H1 (cell line): Measurements from ENCODE around the gene NR2F2. TPM values are rescaled to one million over a fixed set of nuclear protein-coding genes. Genes with fewer than 3 reads are reported as not detected.
A peak's percentile ranks its signal among the peaks of the same experiment; 100 is the strongest.

Experiments used
- CTCF ChIA-PET: fragments of 300-600 bp; sonication (Branson Sonifier 250); formaldehyde crosslinking; loops from one replicate; lab custom pipeline; 2021; ENCODE audit not compliant: partially characterized antibody; lab: Charles Lee
- POLR2A ChIA-PET: fragments of 300-600 bp; sonication (Branson Sonifier 250); formaldehyde crosslinking; loops from one replicate; lab custom pipeline; 2021; ENCODE audit warnings: inconsistent platforms; ENCODE audit not compliant: partially characterized antibody; lab: Charles Lee
- DNase-seq, 2 experiments: peaks; one replicate each; pipeline versions ENCODE4 v3.0.0 to v3.0.0-alpha.2; 2010 to 2022; ENCODE audit warnings: low spot score in 2 of 2, low read depth in 1 of 2, mixed read lengths in 1 of 2
- FAIRE-seq: peaks from 2 replicates; lab custom pipeline; 2011; peaks lifted over from hg19 to GRCh38; lab: Jason Lieb, UNC
- H2AFZ ChIP-seq: 2 replicates; pipeline ENCODE4 v1.8.1; 2012; ENCODE audit warnings: low read length, inconsistent platforms
- H2AK5ac ChIP-seq: 2 replicates; pipeline ENCODE4 v1.6.1; 2013; ENCODE audit warnings: low read depth, low read length
- H2BK120ac ChIP-seq: replicated peaks from 2 replicates; pipeline ENCODE3; 2013; ENCODE audit warnings: low read depth, low read length, inconsistent platforms
- H2BK12ac ChIP-seq: 2 replicates; pipeline ENCODE4 v1.6.1; 2013; ENCODE audit warnings: low read depth, low read length
- H2BK15ac ChIP-seq: 2 replicates; pipeline ENCODE4 v1.6.1; 2013; ENCODE audit warnings: low read length
- H2BK20ac ChIP-seq: 2 replicates; pipeline ENCODE4 v1.6.1; 2013; ENCODE audit warnings: low read length
- H2BK5ac ChIP-seq: 2 replicates; pipeline ENCODE4 v1.6.1; 2013; ENCODE audit warnings: low read depth, low read length
- H3K14ac ChIP-seq: 2 replicates; pipeline ENCODE4 v1.6.1; 2013; ENCODE audit warnings: inconsistent platforms; ENCODE audit not compliant: insufficient read length
- H3K18ac ChIP-seq: 2 replicates; pipeline ENCODE4 v1.6.1; 2013; ENCODE audit warnings: low read length; ENCODE audit errors: extremely low read depth
- H3K23ac ChIP-seq: 2 replicates; pipeline ENCODE4 v1.6.1; 2013; ENCODE audit warnings: inconsistent platforms; ENCODE audit not compliant: insufficient read length
- H3K23me2 ChIP-seq: 2 replicates; pipeline ENCODE4 v1.6.1; 2013; ENCODE audit warnings: low read depth, low read length
- H3K27ac ChIP-seq: 2 replicates; pipeline ENCODE4 v1.6.1; 2011; ENCODE audit warnings: low read depth, low read length, inconsistent platforms
- H3K27me3 ChIP-seq, 4 experiments: replicated peaks in 1 of 4; 1 replicate in 1 of 4; 2 replicates in 3 of 4; pipeline versions ENCODE4 v1.6.1 to v1.8.1; 2011 to 2013; ENCODE audit warnings: low read length in 3 of 4, mild to moderate bottlenecking in 3 of 4, inconsistent platforms in 2 of 4, mixed read lengths in 2 of 4, moderate library complexity in 1 of 4; ENCODE audit not compliant: control insufficient read depth in 3 of 4, insufficient read depth in 3 of 4; ENCODE audit errors: extremely low read depth in 1 of 4
- H3K36me3 ChIP-seq, 4 experiments: 2 replicates each; pipeline versions ENCODE4 v1.6.1 to v1.8.1; 2011 to 2013; ENCODE audit warnings: mild to moderate bottlenecking in 4 of 4, low read length in 3 of 4, moderate library complexity in 2 of 4, control low read depth in 1 of 4, inconsistent platforms in 1 of 4; ENCODE audit not compliant: insufficient read depth in 4 of 4, control insufficient read depth in 2 of 4
- H3K4ac ChIP-seq: replicated peaks from 2 replicates; pipeline ENCODE3; 2013; ENCODE audit warnings: low read length, low read depth, mixed read lengths, inconsistent platforms; ENCODE audit not compliant: insufficient read length
- H3K4me1 ChIP-seq, 4 experiments: replicated peaks in 1 of 4; 1 replicate in 1 of 4; 2 replicates in 3 of 4; pipeline versions ENCODE4 v1.6.1 to v1.8.1; 2011 to 2013; ENCODE audit warnings: low read length in 3 of 4, inconsistent platforms in 2 of 4, mixed read lengths in 1 of 4; ENCODE audit not compliant: insufficient read depth in 4 of 4, control insufficient read depth in 3 of 4
- H3K4me2 ChIP-seq, 2 experiments: 2 replicates each; pipeline versions ENCODE4 v1.6.1 to v1.8.1; 2011 to 2013; ENCODE audit warnings: low read depth in 2 of 2, low read length in 2 of 2, control low read depth in 1 of 2, inconsistent platforms in 1 of 2, mild to moderate bottlenecking in 1 of 2; ENCODE audit not compliant: insufficient read depth in 1 of 2
- H3K4me3 ChIP-seq, 4 experiments: fragments of 200-600, 300-600 bp in 1 of 4; sonication (generic), shearing (Covaris generic), sonication (Bioruptor Twin) in 1 of 4; 2 replicates each; pipeline versions ENCODE4 v1.5.1 to v1.8.1; 2011 to 2016; ENCODE audit warnings: low read length in 4 of 4, low read depth in 3 of 4, control low read depth in 2 of 4, inconsistent platforms in 2 of 4, mild to moderate bottlenecking in 2 of 4, mixed read lengths in 1 of 4, moderate library complexity in 1 of 4; ENCODE audit not compliant: insufficient read depth in 2 of 4; ENCODE audit errors: extremely low read depth in 1 of 4
- H3K56ac ChIP-seq: replicated peaks from 2 replicates; pipeline ENCODE3; 2013; ENCODE audit warnings: low read depth, mild to moderate bottlenecking, mixed read lengths, low read length, inconsistent platforms; ENCODE audit not compliant: insufficient read length
- H3K79me1 ChIP-seq: 2 replicates; pipeline ENCODE4 v1.6.1; 2013; ENCODE audit warnings: low read depth, low read length, control low read depth
- H3K79me2 ChIP-seq, 2 experiments: 2 replicates each; pipeline versions ENCODE4 v1.6.1 to v1.8.1; 2012 to 2013; ENCODE audit warnings: low read length in 2 of 2, mild to moderate bottlenecking in 2 of 2, inconsistent platforms in 1 of 2; ENCODE audit not compliant: insufficient read depth in 2 of 2, control insufficient read depth in 1 of 2
- H3K9ac ChIP-seq, 4 experiments: replicated peaks in 1 of 4; 1 replicate in 1 of 4; 2 replicates in 3 of 4; pipeline versions ENCODE4 v1.6.1 to v1.8.1; 2011 to 2013; ENCODE audit warnings: low read depth in 3 of 4, low read length in 3 of 4, control low read depth in 2 of 4, mild to moderate bottlenecking in 2 of 4, moderate library complexity in 2 of 4, inconsistent platforms in 1 of 4; ENCODE audit errors: extremely low read depth in 1 of 4
- H3K9me3 ChIP-seq, 2 experiments: 2 replicates each; pipeline versions ENCODE4 v1.6.1 to v1.8.1; 2012 to 2013; ENCODE audit warnings: mild to moderate bottlenecking in 2 of 2, moderate library complexity in 2 of 2, control low read depth in 1 of 2, inconsistent platforms in 1 of 2, low read depth in 1 of 2, low read length in 1 of 2, mixed read lengths in 1 of 2; ENCODE audit not compliant: insufficient read depth in 2 of 2
- H4K20me1 ChIP-seq, 2 experiments: replicated peaks in 1 of 2; 2 replicates each; pipeline versions ENCODE3 to v1.8.1; 2011 to 2013; ENCODE audit warnings: inconsistent platforms in 2 of 2, low read length in 2 of 2, mild to moderate bottlenecking in 1 of 2; ENCODE audit not compliant: insufficient read depth in 2 of 2, control insufficient read depth in 1 of 2
- H4K5ac ChIP-seq: 2 replicates; pipeline ENCODE4 v1.6.1; 2013; ENCODE audit warnings: low read length, low read depth, mixed read lengths, inconsistent platforms; ENCODE audit not compliant: insufficient read length
- H4K8ac ChIP-seq: 2 replicates; pipeline ENCODE4 v1.8.0; 2013; ENCODE audit warnings: mild to moderate bottlenecking, moderate library complexity, low read length, inconsistent platforms; ENCODE audit not compliant: insufficient read depth; ENCODE audit errors: extremely low read depth
- H4K91ac ChIP-seq: replicated peaks from 2 replicates; pipeline ENCODE3; 2013; ENCODE audit warnings: low read length, mixed read lengths, inconsistent platforms; ENCODE audit not compliant: insufficient read length
- BRCA1 ChIP-seq: IDR thresholded peaks from 2 replicates; pipeline ENCODE4 v1.6.1; 2012; ENCODE audit warnings: low read depth, low read length, improper control_type of control experiment
- CHD2 ChIP-seq: IDR thresholded peaks from 2 replicates; pipeline ENCODE4 v1.6.1; 2012; ENCODE audit warnings: low read length, improper control_type of control experiment
- CTBP2 ChIP-seq: IDR thresholded peaks from 2 replicates; pipeline ENCODE4 v1.7.0; 2011; ENCODE audit warnings: borderline replicate concordance, mild to moderate bottlenecking, moderate library complexity, mixed read lengths, low read length; ENCODE audit not compliant: insufficient read depth, insufficient read length
- FOSL1 ChIP-seq: IDR thresholded peaks from 2 replicates; pipeline ENCODE4 v1.6.1; 2011; ENCODE audit warnings: mild to moderate bottlenecking, low read depth, low read length, moderate library complexity; ENCODE audit not compliant: insufficient read depth
- GABPA ChIP-seq: IDR thresholded peaks from 2 replicates; pipeline ENCODE4 v1.6.1; 2011; ENCODE audit warnings: mild to moderate bottlenecking, low read length, moderate library complexity, borderline replicate concordance; ENCODE audit not compliant: insufficient read depth
- NANOG ChIP-seq: IDR thresholded peaks from 2 replicates; pipeline ENCODE4 v1.6.1; 2011; ENCODE audit warnings: low read length, low read depth, mild to moderate bottlenecking, inconsistent platforms; ENCODE audit not compliant: insufficient read depth, poor library complexity, severe bottlenecking
- POLR2AphosphoS5 ChIP-seq: IDR thresholded peaks from 2 replicates; pipeline ENCODE4 v1.6.1; 2011; ENCODE audit warnings: low read depth, low read length
- RAD21 ChIP-seq, 2 experiments: IDR thresholded peaks in 1 of 2; conservative IDR thresholded peaks in 1 of 2; 2 replicates each; pipeline ENCODE4 v1.6.1; 2011; ENCODE audit warnings: low read depth in 2 of 2, low read length in 2 of 2, improper control_type of control experiment in 1 of 2, inconsistent platforms in 1 of 2, mild to moderate bottlenecking in 1 of 2, moderate library complexity in 1 of 2
- RNF2 ChIP-seq: fragments of 200-900, 300-1000 bp; sonication (generic); IDR thresholded peaks from 2 replicates; pipeline ENCODE4 v1.7.1; 2016; ENCODE audit warnings: borderline replicate concordance, low read depth, mild to moderate bottlenecking, antibody characterized with exemption, low read length; ENCODE audit not compliant: poor library complexity, severe bottlenecking; ENCODE audit errors: missing control alignments
- SIN3A ChIP-seq, 2 experiments: IDR thresholded peaks in 1 of 2; conservative IDR thresholded peaks in 1 of 2; 2 replicates each; pipeline ENCODE4 v1.6.1; 2011 to 2012; ENCODE audit warnings: low read length in 2 of 2, improper control_type of control experiment in 1 of 2, low read depth in 1 of 2, mild to moderate bottlenecking in 1 of 2
- ZNF274 ChIP-seq: IDR thresholded peaks from 2 replicates; pipeline ENCODE4 v1.7.0; 2012; ENCODE audit warnings: low read length, borderline replicate concordance; ENCODE audit errors: extremely low read depth
- WGBS, 2 experiments: shearing (Covaris generic) in 1 of 2; methylation state at CpG; one replicate each; pipeline versions ENCODE4 v1.1.6 to v1.1.7; 2013 to 2015; ENCODE audit warnings: low lambda C conversion rate in 2 of 2, mixed read lengths in 2 of 2, inconsistent platforms in 1 of 2, low coverage in 1 of 2, missing lambda C conversion rate in 1 of 2; ENCODE audit not compliant: insufficient replicate concordance in 2 of 2, insufficient coverage in 1 of 2, insufficient read length in 1 of 2; ENCODE audit errors: extremely low coverage in 1 of 2, missing lambda C conversion rate in 1 of 2; 5-methylcytosine and 5-hydroxymethylcytosine counted together
- polyA plus RNA-seq, 7 experiments: library from polyadenylated mRNA; depleted of rRNA in 3 of 7; stranded (reverse) in 5 of 7; unstranded in 2 of 7; fragments of >200 nt in 5 of 7; fragments of 200-250 nt in 2 of 7; gene quantifications; 1 replicate in 5 of 7; 2 replicates in 1 of 7; 4 replicates in 1 of 7; pipeline versions ENCODE4 v1.2.1 to v1.2.3, GENCODE V29; 2011 to 2013; ENCODE audit warnings: missing spikeins in 2 of 7, mixed read lengths in 2 of 7
- total RNA-seq: library from RNA; stranded (reverse); fragmentation: NEBNext Ultra II Directional; extraction: Animal tissue kit (Norgen Biotek cat#: 25700); gene quantifications from 2 replicates; pipeline ENCODE4 v1.2.1, GENCODE V29; 2021

The NR2F2 gene
- total and polyA plus RNA-seq, 2 of the 8 experiments (the other 6 are each of a cell fraction or from before 2014, with no cell fraction given): 0.03 TPM; not detected in 1

GRCh38 chr15:96320107-96320506 lies 10.4 kb upstream of the NR2F2 start:
- Histone ChIP-seq H3K14ac (no peak overlapping the region), H4K20me1 (peaks cover 0 to 4% of the 10 kb centered on the region in 2 experiments), H2AK5ac (no peak overlapping the region), H3K23ac (no peak overlapping the region), H3K79me2 (no peaks in the 10 kb centered on the region), H3K4me2 (peak overlapping the region in 1 of 2 experiments; percentile 80; a peak in 1 of 4 replicates), H3K56ac (no peak overlapping the region), H2BK20ac (no peak overlapping the region), H2BK5ac (no peak overlapping the region), H3K27ac (no peak overlapping the region), H4K5ac (no peak overlapping the region), H3K9me3 (no peaks in the 10 kb centered on the region), H3K4me3 (no peak overlapping the region), H3K36me3 (no peaks in the 10 kb centered on the region), H2BK15ac (no peak overlapping the region), H2AFZ (no peak overlapping the region), H2BK120ac (no peak overlapping the region), H3K23me2 (peaks cover 3% of the 10 kb centered on the region; the same call in 1 of the 2 replicates), H3K79me1 (no peaks in the 10 kb centered on the region), H3K27me3 (peaks cover 51 to 72% (median 61%) of the 10 kb centered on the region in 4 experiments), H3K18ac (no peak overlapping the region), H2BK12ac (no peak overlapping the region), H3K4me1 (peaks cover 0 to 20% (median 9%) of the 10 kb centered on the region in 4 experiments; a peak in 6 of 7 replicates), H3K4ac (no peak overlapping the region), H4K8ac (no peak overlapping the region), H3K9ac (no peak overlapping the region), H4K91ac (no peak overlapping the region)
- POLR2A ChIA-PET: interaction anchor here (1.3 to 2.1 kb wide), 2 partner anchors 10 to 20 kb away, joined by 3 to 4 read pairs; partner anchors contain the start of gene NR2F2
- CTCF ChIA-PET: interaction anchor here (0.6 to 1.6 kb wide), 6 partner anchors 16 to 265 kb away, joined by 3 to 5 read pairs (median 3); no protein-coding TSS in a partner anchor
- FAIRE-seq (no peak), DNase-seq (no peak)
- 38% methylated on average over 2 of the region's 2 CpGs; no CpG with 5 or more reads in 1 of the 2 experiments for WGBS, 2 experiments
- TF ChIP-seq CHD2 (no peak), ZNF274 (no peak), FOSL1 (no peak), NANOG (no peak), POLR2AphosphoS5 (no peak), CTBP2 (no peak), RAD21 (IDR thresholded peaks at IDR 0.05 in 1 of 2, conservative IDR thresholded peaks at IDR 0.05 in 1 of 2; ENCODE audit: low read depth in 2 of 2, low read length in 2 of 2) (no peak), GABPA (no peak), SIN3A (conservative IDR thresholded peaks at IDR 0.05 in 1 of 2, IDR thresholded peaks at IDR 0.05 in 1 of 2; ENCODE audit: low read depth in 1 of 2, low read length in 2 of 2) (no peak), BRCA1 (no peak), RNF2 (no peak)
